GM19324 (cell line): Measurements from ENCODE around the gene ADAMTS2.

Experiments used
- ATAC-seq: cut with Tn5 transposase; IDR thresholded peaks from one replicate; pipeline ENCODE4 v1.9.1; 2021; ENCODE audit warnings: mild to moderate bottlenecking, moderate library complexity; ENCODE audit not compliant: unreplicated experiment, low FRiP score

The ADAMTS2 gene

DNA sequence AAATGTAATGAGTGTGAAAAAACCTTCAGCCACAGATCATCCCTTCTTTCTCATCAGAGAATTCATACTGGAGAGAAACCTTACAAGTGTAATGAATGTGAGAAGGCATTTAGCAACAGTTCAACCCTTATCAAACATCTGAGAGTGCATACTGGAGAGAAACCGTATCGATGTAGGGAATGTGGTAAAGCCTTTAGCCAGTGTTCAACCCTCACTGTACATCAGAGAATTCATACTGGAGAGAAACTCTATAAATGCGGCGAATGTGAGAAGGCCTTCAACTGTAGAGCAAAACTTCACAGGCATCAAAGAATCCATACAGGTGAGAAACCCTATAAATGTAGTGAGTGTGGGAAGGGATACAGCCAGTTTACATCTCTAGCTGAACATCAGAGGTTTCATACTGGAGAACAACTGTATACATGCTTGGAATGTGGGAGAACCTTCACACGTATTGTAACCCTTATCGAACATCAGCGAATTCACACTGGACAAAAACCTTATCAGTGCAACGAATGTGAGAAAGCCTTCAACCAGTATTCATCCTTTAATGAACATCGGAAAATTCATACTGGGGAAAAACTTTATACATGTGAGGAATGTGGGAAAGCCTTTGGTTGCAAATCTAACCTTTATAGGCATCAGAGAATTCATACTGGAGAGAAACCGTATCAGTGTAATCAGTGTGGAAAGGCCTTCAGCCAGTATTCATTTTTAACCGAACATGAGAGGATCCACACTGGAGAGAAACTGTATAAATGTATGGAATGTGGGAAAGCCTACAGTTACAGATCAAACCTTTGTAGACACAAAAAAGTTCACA is 265.9 kb downstream of the ADAMTS2 start:
- no peak for ATAC-seq

DNA sequence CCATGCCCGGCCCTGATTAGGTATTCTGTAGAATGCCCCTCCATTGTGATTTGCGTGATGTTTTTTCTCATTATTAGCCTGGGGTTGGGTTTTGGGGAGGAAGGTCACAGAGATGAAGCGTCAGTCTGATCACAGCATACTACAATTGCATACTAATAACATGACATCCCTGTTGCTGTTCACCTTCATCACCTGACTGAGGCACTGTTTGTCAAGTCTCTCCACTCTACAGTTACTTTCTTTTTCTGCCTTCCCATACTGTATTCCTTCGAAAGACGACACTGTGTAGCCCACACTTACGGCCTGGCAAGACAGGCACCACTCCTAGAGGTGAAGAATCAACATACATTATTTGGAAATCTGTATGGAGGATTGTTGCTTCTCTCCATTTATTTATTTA is 279.6 kb downstream of the ADAMTS2 start:
- ATAC-seq, result no peak

GRCh38 chr5:179061025-179061424 is 284.2 kb downstream of the ADAMTS2 start:
- no peak for ATAC-seq
